Memory B cell (primary cell): Measurements from ENCODE around the gene ESYT2.

Experiments
- ATAC-seq: fragments of 150-1000 bp; cut with Tn5 transposase; 2 replicates; pipeline ENCODE4 v1.10.0; 2021; ENCODE audit warnings: low read depth, mild to moderate bottlenecking, moderate library complexity
- DNase-seq, 2 donors: peaks; one replicate each; pipeline ENCODE4 v3.0.0; 2022; ENCODE audit warnings: low spot score in 2 of 2
- H3K27ac Mint-ChIP-seq: one replicate; pipeline ENCODE4 v1.8.0; 2022; ENCODE audit warnings: mild to moderate bottlenecking, moderate library complexity, mixed read lengths
- H3K27me3 Mint-ChIP-seq: one replicate; pipeline ENCODE4 v1.8.0; 2022; ENCODE audit warnings: mixed read lengths
- H3K36me3 Mint-ChIP-seq: one replicate; pipeline ENCODE4 v1.8.0; 2022; ENCODE audit warnings: mild to moderate bottlenecking, mixed read lengths
- H3K4me1 Mint-ChIP-seq: one replicate; pipeline ENCODE4 v1.8.0; 2022; ENCODE audit warnings: mixed read lengths
- H3K4me3 Mint-ChIP-seq: one replicate; pipeline ENCODE4 v1.8.0; 2022; ENCODE audit warnings: mild to moderate bottlenecking, moderate library complexity, mixed read lengths
- H3K9me3 Mint-ChIP-seq: one replicate; pipeline ENCODE4 v1.8.0; 2022; ENCODE audit warnings: mixed read lengths

Gene ESYT2

GRCh38 chr7:158811461-158811860, 17.8 kb downstream of the ESYT2 start:
- H3K4me1 Mint-ChIP-seq, result peaks cover 52% of the 10 kb centered on the region
- no peaks in the 10 kb centered on the region for H3K27me3 Mint-ChIP-seq
- H3K27ac Mint-ChIP-seq, result peak overlapping the region; percentile 35
- H3K9me3 Mint-ChIP-seq, result peaks cover 1% of the 10 kb centered on the region
- ATAC-seq (no peak), DNase-seq (no peak)
- peaks cover 13% of the 10 kb centered on the region for H3K36me3 Mint-ChIP-seq
- H3K4me3 Mint-ChIP-seq, result no peak overlapping the region

- Mint-ChIP-seq H3K36me3 (peaks cover 18% of the 10 kb centered on the region), H3K9me3 (peaks cover 1% of the 10 kb centered on the region), H3K27me3 (no peaks in the 10 kb centered on the region), H3K4me3 (no peak overlapping the region), H3K27ac (no peak overlapping the region), H3K4me1 (peaks cover 49% of the 10 kb centered on the region)
- DNase-seq (no peak), ATAC-seq (no peak)
Observed at GRCh38 chr7:158810846-158811245, 18.5 kb downstream of the ESYT2 start.

GRCh38 chr7:158809596-158809995, 19.7 kb downstream of the ESYT2 start:
- Mint-ChIP-seq H3K9me3 (peaks cover 1% of the 10 kb centered on the region), H3K27me3 (no peaks in the 10 kb centered on the region), H3K36me3 (peaks cover 25% of the 10 kb centered on the region), H3K27ac (peak overlapping the region; percentile 45), H3K4me3 (no peak overlapping the region), H3K4me1 (peaks cover 40% of the 10 kb centered on the region)
- ATAC-seq, result peak; percentile 71
- DNase-seq, result no peak

GRCh38 chr7:158808126-158808525, 21.2 kb downstream of the ESYT2 start:
- no peak overlapping the region for H3K4me3 Mint-ChIP-seq
- ATAC-seq, result no peak
- H3K27ac Mint-ChIP-seq, result peak overlapping the region; percentile 53
- no peak for DNase-seq
- peaks cover 34% of the 10 kb centered on the region for H3K4me1 Mint-ChIP-seq
- H3K9me3 Mint-ChIP-seq, result peaks cover 1% of the 10 kb centered on the region
- H3K27me3 Mint-ChIP-seq, result no peaks in the 10 kb centered on the region
- peaks cover 26% of the 10 kb centered on the region for H3K36me3 Mint-ChIP-seq

GRCh38 chr7:158805937-158806336, 23.4 kb downstream of the ESYT2 start:
- Mint-ChIP-seq H3K36me3 (peaks cover 26% of the 10 kb centered on the region), H3K27me3 (no peaks in the 10 kb centered on the region), H3K27ac (peak overlapping the region; percentile 45), H3K4me3 (no peak overlapping the region), H3K9me3 (peaks cover 1% of the 10 kb centered on the region), H3K4me1 (peaks cover 16% of the 10 kb centered on the region)
- no peak for ATAC-seq
- DNase-seq, result no peak

GRCh38 chr7:158805414-158805813, 23.9 kb downstream of the ESYT2 start:
- H3K4me1 Mint-ChIP-seq, result peaks cover 13% of the 10 kb centered on the region
- H3K27ac Mint-ChIP-seq, result peak overlapping the region; percentile 45
- no peak for ATAC-seq

GRCh38 chr7:158804335-158804734, 25.0 kb downstream of the ESYT2 start:
- no peaks in the 10 kb centered on the region for H3K9me3 Mint-ChIP-seq
- H3K4me3 Mint-ChIP-seq, result no peak overlapping the region
- H3K4me1 Mint-ChIP-seq, result peaks cover 5% of the 10 kb centered on the region
- H3K27ac Mint-ChIP-seq, result peak overlapping the region; percentile 45
- DNase-seq (no peak), ATAC-seq (no peak)
- H3K27me3 Mint-ChIP-seq, result no peaks in the 10 kb centered on the region
- peaks cover 18% of the 10 kb centered on the region for H3K36me3 Mint-ChIP-seq

More at GRCh38 chr7:158805414-158805813, 23.9 kb downstream of the ESYT2 start:
- H3K4me3 Mint-ChIP-seq, result no peak overlapping the region
- peaks cover 1% of the 10 kb centered on the region for H3K9me3 Mint-ChIP-seq
- no peak for DNase-seq
- peaks cover 26% of the 10 kb centered on the region for H3K36me3 Mint-ChIP-seq
- H3K27me3 Mint-ChIP-seq, result no peaks in the 10 kb centered on the region

GRCh38 chr7:158803367-158803969, 25.8 kb downstream of the ESYT2 start:
- Mint-ChIP-seq H3K27me3 (no peaks in the 10 kb centered on the region), H3K36me3 (peaks cover 18% of the 10 kb centered on the region), H3K4me1 (peaks cover 6% of the 10 kb centered on the region), H3K4me3 (no peak overlapping the region), H3K9me3 (no peaks in the 10 kb centered on the region), H3K27ac (no peak overlapping the region)
- DNase-seq, result no peak
- ATAC-seq, result no peak

GRCh38 chr7:158802535-158803366, 26.6 kb downstream of the ESYT2 start:
- DNase-seq (no peak), ATAC-seq (no peak)
- no peaks in the 10 kb centered on the region for H3K27me3 Mint-ChIP-seq
- H3K36me3 Mint-ChIP-seq, result peaks cover 15% of the 10 kb centered on the region
- no peak overlapping the region for H3K27ac Mint-ChIP-seq
- no peaks in the 10 kb centered on the region for H3K9me3 Mint-ChIP-seq
- H3K4me3 Mint-ChIP-seq, result no peak overlapping the region
- H3K4me1 Mint-ChIP-seq, result peaks cover 4% of the 10 kb centered on the region

- no peak overlapping the region for H3K27ac Mint-ChIP-seq
- peaks cover 4% of the 10 kb centered on the region for H3K36me3 Mint-ChIP-seq
- DNase-seq (no peak), ATAC-seq (no peak)
- no peaks in the 10 kb centered on the region for H3K9me3 Mint-ChIP-seq
- peaks cover 4% of the 10 kb centered on the region for H3K4me1 Mint-ChIP-seq
- H3K4me3 Mint-ChIP-seq, result no peak overlapping the region
- H3K27me3 Mint-ChIP-seq, result no peaks in the 10 kb centered on the region
Observed at GRCh38 chr7:158798741-158799140, 30.6 kb downstream of the ESYT2 start.

GRCh38 chr7:158796667-158797066, 32.6 kb downstream of the ESYT2 start:
- peaks cover 4% of the 10 kb centered on the region for H3K4me1 Mint-ChIP-seq
- peaks cover 6% of the 10 kb centered on the region for H3K36me3 Mint-ChIP-seq
- H3K27ac Mint-ChIP-seq, result no peak overlapping the region
- no peaks in the 10 kb centered on the region for H3K27me3 Mint-ChIP-seq
- DNase-seq (no peak), ATAC-seq (no peak)
- H3K4me3 Mint-ChIP-seq, result no peak overlapping the region
- no peaks in the 10 kb centered on the region for H3K9me3 Mint-ChIP-seq

- Mint-ChIP-seq H3K27me3 (no peaks in the 10 kb centered on the region), H3K4me3 (no peak overlapping the region), H3K4me1 (peaks cover 4% of the 10 kb centered on the region), H3K27ac (no peak overlapping the region), H3K36me3 (peaks cover 10% of the 10 kb centered on the region), H3K9me3 (no peaks in the 10 kb centered on the region)
- ATAC-seq, result no peak
- DNase-seq, result no peak
Observed at GRCh38 chr7:158795272-158795671, 34.0 kb downstream of the ESYT2 start.

- no peaks in the 10 kb centered on the region for H3K4me1 Mint-ChIP-seq
- peaks cover 15% of the 10 kb centered on the region for H3K36me3 Mint-ChIP-seq
- H3K9me3 Mint-ChIP-seq, result no peaks in the 10 kb centered on the region
- no peak overlapping the region for H3K4me3 Mint-ChIP-seq
- no peaks in the 10 kb centered on the region for H3K27me3 Mint-ChIP-seq
- ATAC-seq, result no peak
- DNase-seq, result no peak
- no peak overlapping the region for H3K27ac Mint-ChIP-seq
Observed at GRCh38 chr7:158791107-158791506, 38.2 kb downstream of the ESYT2 start.

- no peak overlapping the region for H3K27ac Mint-ChIP-seq
- ATAC-seq (no peak), DNase-seq (no peak)
- no peaks in the 10 kb centered on the region for H3K27me3 Mint-ChIP-seq
- H3K4me3 Mint-ChIP-seq, result no peak overlapping the region
- H3K36me3 Mint-ChIP-seq, result peaks cover 15% of the 10 kb centered on the region
- no peaks in the 10 kb centered on the region for H3K9me3 Mint-ChIP-seq
- no peaks in the 10 kb centered on the region for H3K4me1 Mint-ChIP-seq
Observed at GRCh38 chr7:158789842-158790241, 39.5 kb downstream of the ESYT2 start.
